HG03064 (cell line): Measurements from ENCODE around the gene MGAT4A.
"Not testable (repeated sequence)": the region's sequence is repeated elsewhere in the genome, so short reads cannot be mapped to it uniquely, and the experiment has no call there.

Experiments
- ATAC-seq: cut with Tn5 transposase; IDR thresholded peaks from one replicate; pipeline ENCODE4 v1.9.1; 2021; ENCODE audit warnings: low read depth; ENCODE audit not compliant: unreplicated experiment

MGAT4A gene

GRCh38 chr2:98759827-98760625 is 29.1 kb upstream of the MGAT4A start:
- ATAC-seq: no peak

DNA sequence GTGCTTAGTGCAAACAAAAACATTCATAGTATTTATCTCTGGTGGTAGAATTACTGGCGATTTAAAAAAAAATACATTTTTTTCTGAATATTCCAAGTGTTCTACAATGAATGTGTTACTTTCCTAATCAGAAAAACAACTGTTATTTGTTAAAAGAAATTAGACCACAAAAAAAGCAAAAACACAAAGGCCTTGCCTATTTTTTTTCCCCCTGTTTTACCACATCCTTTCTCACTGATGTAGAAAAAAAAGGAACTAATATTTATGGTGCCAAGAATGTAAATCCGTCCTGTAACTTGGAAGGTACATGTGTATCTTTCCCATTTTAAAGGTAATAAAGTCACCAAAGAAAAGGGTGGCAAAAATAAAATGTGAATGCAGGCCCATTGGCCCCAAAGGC is 28.4 kb upstream of the MGAT4A start:
- ATAC-seq: no peak

DNA sequence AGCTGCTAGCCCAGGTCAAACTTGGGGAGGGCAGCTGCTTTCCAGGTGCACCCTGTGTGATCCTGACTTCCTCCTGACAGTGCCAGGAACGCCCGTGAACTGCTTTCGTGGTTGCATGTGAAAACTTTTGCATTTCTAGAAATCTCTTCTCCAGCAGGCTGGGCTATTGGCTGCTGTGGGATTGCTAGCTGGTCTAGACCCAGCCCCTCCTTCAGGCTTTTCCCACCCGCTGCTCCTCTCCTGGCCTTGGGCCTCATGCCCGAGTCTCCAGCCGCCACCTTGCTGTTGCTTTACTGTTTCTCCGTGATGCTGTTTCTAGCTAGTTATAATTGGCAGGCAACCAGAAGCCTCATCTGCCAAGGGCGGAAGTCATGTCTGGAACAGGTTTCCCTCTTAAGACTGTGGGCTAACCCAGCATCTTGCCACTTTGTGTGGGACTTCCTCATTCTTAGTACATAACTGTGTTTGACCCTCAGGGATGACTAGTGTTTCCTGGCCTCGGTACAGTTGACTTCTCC is 27.0 kb upstream of the MGAT4A start:
- ATAC-seq: no peak

- no peak for ATAC-seq
These were observed 22.9 kb upstream of the MGAT4A start for GRCh38 chr2:98753801-98754200.

- ATAC-seq: not testable (repeated sequence)
These were observed 21.8 kb upstream of the MGAT4A start for GRCh38 chr2:98752711-98753110.

DNA sequence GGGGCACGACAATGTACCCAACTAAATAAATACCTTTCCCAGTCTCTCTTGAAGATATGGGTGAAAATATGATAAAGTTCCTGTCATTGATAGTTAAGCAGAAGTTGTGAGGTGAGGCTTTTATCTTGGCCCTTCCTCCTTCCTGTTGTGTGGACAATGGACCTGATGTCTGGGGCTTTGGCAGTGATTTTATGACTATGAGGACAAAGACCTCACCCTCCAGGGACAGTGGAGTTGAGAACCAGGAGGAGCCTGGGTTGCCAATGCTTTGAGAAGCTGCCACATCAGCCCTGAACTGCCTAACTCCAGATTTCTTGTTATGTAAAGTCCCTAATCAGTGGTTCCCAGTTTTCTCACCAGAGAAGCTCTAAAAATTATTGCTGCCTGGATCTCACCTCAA is 20.8 kb upstream of the MGAT4A start:
- ATAC-seq: no peak

DNA sequence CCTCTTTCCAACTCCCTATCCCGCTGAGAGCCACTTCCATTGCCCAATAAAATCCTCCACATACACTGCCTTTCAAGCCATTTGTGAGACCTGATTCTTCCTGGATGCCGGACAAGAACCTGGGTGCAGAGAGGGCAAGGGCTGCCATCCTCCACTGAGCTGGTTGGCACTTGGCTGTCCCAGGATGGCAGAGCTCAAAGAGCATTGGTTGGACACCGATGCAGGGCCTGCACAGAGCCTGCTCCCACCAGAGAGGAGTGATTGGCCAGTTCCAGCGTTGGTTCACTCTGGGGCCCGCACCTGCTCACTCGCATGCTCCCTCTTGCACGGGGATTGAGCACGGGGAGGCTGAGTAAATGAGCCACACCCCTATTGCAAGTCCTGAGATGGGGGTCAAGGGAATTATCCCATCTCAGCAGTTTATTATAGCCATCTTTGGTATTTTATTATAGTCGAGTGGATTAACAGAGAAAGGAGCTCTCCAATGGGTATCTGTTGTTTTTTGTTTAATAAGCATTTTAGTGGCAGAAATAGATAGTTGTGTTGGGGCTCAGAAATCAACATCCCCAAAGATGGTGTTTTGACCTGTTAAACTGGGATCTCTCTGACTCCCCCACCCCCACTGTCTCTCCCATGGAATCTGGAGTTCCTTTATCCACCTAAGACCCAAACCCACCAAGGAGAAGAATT is 19.8 kb upstream of the MGAT4A start:
- no peak for ATAC-seq

GRCh38 chr2:98749066-98749450 is 18.1 kb upstream of the MGAT4A start:
- no peak for ATAC-seq

GRCh38 chr2:98748292-98749065 is 17.5 kb upstream of the MGAT4A start:
- ATAC-seq: no peak

DNA sequence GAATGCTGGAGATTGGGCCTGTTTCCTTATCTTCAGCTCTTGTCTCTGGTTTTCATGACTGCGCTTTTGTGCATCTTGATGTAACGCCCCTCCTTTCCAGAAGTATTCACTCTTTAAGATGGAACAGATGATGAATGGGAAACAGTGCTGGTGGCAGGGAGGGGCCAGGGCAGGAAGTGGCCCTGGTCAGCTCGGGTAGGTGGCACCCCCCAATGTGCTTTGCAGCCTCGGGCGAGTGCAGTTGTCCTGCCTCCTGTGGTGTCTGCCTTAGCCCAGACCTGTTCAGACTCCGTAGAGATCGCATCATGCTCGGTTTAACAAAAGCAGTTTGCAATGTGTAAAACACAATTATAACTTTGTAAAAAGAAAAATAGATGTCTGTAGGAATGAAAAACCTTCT is 17.0 kb upstream of the MGAT4A start:
- no peak for ATAC-seq

GRCh38 chr2:98746426-98746825 is 15.5 kb upstream of the MGAT4A start:
- no peak for ATAC-seq

DNA sequence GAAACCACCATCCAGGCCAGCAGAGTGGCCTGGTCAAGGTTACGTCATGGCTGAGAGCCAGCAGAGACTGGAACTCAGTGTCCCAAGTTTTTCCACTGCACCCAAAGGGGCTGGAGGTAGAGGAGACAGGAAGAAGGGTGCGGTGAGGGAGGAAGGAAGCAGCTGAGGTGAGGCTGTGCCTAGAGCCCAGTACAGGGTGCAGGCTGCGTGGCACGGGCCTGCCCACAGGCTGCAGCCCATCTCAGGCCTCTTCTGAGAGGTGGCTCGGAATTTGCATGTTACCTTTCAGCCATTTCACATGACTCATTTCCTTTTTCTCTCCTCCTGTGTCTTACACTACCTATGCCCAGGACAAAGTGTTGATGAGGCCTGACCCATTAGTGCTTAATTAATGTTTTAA is 13.7 kb upstream of the MGAT4A start:
- no peak for ATAC-seq

DNA sequence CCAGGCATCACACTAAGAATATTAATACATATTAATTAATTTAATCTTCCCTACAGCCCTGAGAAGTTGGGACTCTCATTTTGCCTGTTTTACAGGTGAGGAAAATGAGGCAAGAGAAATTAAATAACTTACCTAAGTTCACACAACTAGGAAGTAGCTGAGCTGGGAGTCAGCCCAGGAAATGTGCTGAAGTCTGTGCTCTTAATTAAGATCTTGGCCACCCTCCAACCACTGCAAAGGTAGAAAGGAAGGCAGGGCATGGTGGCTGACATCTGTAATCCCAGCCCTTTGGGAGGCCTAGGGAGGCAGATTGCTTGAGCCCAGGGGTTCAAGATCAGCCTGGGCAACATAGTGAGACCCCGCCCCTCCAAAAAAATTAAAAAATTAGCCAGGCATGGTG is 12.9 kb upstream of the MGAT4A start:
- ATAC-seq: no peak

GRCh38 chr2:98739020-98739419 is 8.1 kb upstream of the MGAT4A start:
- ATAC-seq: no peak

GRCh38 chr2:98738304-98738703 is 7.4 kb upstream of the MGAT4A start:
- ATAC-seq: no peak

GRCh38 chr2:98737848-98738247 is 6.9 kb upstream of the MGAT4A start:
- no peak for ATAC-seq

DNA sequence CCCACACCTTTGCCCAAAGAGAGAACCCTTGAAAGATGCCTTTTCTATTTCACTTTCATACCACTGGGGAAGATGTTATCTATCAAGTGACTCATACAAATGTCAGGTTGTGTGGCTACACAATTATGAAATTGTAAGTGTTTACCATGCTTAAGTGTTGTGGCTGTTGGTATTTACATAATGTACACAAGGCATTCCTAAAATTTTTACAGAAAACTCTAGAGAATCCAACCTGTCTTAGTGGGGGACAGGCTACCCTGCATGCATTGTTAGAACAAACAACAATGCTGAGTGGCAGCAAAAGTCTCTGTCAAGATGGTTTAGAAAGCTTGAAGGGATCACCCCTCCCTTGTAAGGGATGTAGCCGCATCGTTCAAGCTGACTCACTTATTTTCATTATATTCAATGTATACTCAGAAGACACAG is 5.5 kb upstream of the MGAT4A start:
- ATAC-seq: no peak

GRCh38 chr2:98734823-98735260 is 3.9 kb upstream of the MGAT4A start:
- no peak for ATAC-seq

DNA sequence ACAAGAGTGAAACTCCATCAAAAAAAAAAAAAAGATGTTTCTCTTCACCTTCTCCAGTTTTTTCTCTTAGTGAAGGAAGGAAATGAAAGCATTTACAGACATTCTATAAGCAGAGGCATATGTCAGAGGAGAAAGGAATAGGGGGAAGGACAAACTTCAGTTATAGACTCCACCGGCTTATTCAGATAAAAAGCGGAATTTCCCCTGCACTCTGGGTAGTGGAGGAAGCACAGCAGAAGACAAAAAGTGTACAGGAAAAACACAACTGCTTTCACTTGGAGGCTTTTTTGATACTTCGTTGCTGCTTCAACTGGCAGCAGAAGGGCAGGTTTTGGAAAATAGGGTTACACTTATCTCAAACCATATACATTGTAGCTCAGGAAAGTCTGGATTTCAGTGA is 3.2 kb upstream of the MGAT4A start:
- no peak for ATAC-seq

GRCh38 chr2:98732430-98733051 is 1.6 kb upstream of the MGAT4A start:
- no peak for ATAC-seq

GRCh38 chr2:98731894-98732349 is 990 bp upstream of the MGAT4A start:
- no peak for ATAC-seq
